Erythroblast (primary cell): ENCODE results near the gene NR1H2.

ENCODE experiments used
- GATA1 ChIP-seq: IDR thresholded peaks from 2 replicates; pipeline ENCODE4 v1.6.1; 2011; ENCODE audit warnings: low read depth, mild to moderate bottlenecking, control low read depth, low read length, moderate library complexity
- POLR2A ChIP-seq: IDR thresholded peaks from 2 replicates; pipeline ENCODE4 v1.6.1; 2011; ENCODE audit warnings: mild to moderate bottlenecking, low read length

DNA sequence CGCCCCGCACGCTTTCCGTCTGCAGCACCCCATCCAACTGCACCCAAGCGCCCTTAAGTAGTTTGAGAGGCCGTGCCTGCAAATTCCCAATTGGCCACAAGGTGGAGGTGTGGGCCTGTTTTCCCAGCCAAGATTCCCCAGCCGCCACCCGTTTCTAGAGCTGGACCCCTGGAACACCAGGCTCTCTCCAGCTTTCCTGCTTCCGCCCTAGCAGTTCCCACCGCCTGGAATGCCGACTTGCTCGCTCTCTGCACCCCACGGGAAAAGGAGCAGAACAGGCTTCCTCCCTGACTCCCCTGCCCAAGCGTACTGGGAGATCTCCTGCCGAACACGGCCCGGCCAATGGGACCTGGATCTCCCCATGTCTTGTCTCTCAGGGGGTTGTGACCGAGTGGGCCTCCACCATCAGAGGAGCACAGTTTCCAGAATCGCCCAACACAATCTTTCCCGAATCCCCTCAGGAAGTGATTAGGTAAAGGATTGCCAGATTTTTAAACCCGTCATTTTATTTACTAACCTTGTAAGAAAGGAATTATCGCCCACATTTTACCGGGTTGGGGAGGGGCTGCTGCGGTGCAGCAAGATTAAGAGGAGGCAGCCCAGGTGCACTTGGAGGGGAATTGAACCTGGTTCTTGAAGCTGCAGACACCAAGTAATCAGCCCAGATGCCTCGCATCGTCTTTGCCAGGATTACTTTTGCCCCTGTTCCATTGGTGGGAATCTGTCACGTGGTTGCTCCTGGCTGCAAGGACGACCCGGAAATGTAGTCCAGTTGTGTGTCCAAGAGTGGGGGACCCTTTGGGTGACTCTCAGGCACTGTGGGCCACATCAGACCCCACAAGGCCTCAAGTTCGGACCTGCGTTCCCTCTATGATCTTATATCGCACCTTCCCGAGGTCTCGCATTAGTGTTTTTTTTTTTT is 7.3 kb upstream of the NR1H2 start:
- TF ChIP-seq POLR2A (no peak), GATA1 (no peak)
